HG02763 (cell line): Measurements from ENCODE around the gene COMMD10.
"Not testable (repeated sequence)": the region's sequence is repeated elsewhere in the genome, so short reads cannot be mapped to it uniquely, and the experiment has no call there.

Experiments
- ATAC-seq: cut with Tn5 transposase; IDR thresholded peaks from one replicate; pipeline ENCODE4 v1.9.1; 2021; ENCODE audit warnings: mild to moderate bottlenecking, moderate library complexity; ENCODE audit not compliant: unreplicated experiment

The COMMD10 gene

GRCh38 chr5:116084871-116085715, at the start of gene COMMD10:
COMMD10 (plus strand) TSS chr5:116085025.
- ATAC-seq: peak; percentile 88

GRCh38 chr5:116035123-116035522, 49.7 kb upstream of the COMMD10 start:
- no peak for ATAC-seq

GRCh38 chr5:116037236-116037822, 47.5 kb upstream of the COMMD10 start:
- no peak for ATAC-seq

GRCh38 chr5:116038817-116039216, 46.0 kb upstream of the COMMD10 start:
- peak; percentile 71 for ATAC-seq

GRCh38 chr5:116042375-116042774, 42.5 kb upstream of the COMMD10 start:
- ATAC-seq: no peak

GRCh38 chr5:116044073-116044472, 40.8 kb upstream of the COMMD10 start:
- no peak for ATAC-seq

GRCh38 chr5:116045821-116046220, 39.0 kb upstream of the COMMD10 start:
- ATAC-seq: no peak

- ATAC-seq: no peak
These were observed 38.6 kb upstream of the COMMD10 start for GRCh38 chr5:116046261-116046660.

- ATAC-seq: no peak
These were observed 38.0 kb upstream of the COMMD10 start for GRCh38 chr5:116046823-116047222.

GRCh38 chr5:116058346-116058936, 26.4 kb upstream of the COMMD10 start:
- no peak for ATAC-seq

- ATAC-seq: no peak
These were observed 22.5 kb upstream of the COMMD10 start for GRCh38 chr5:116062352-116062751.

- ATAC-seq: no peak
These were observed 20.9 kb upstream of the COMMD10 start for GRCh38 chr5:116063950-116064349.

GRCh38 chr5:116068028-116068632, 16.7 kb upstream of the COMMD10 start:
- ATAC-seq: no peak

- no peak for ATAC-seq
These were observed 13.6 kb upstream of the COMMD10 start for GRCh38 chr5:116071211-116071610.

- ATAC-seq: no peak
These were observed 9.5 kb upstream of the COMMD10 start for GRCh38 chr5:116075191-116075831.

GRCh38 chr5:116076496-116076895, 8.3 kb upstream of the COMMD10 start:
- ATAC-seq: peak; percentile 99

GRCh38 chr5:116078199-116078598, 6.6 kb upstream of the COMMD10 start:
- ATAC-seq: no peak

- ATAC-seq: peak; percentile 31
These were observed 536 bp upstream of the COMMD10 start for GRCh38 chr5:116084287-116084691.

- ATAC-seq: not testable (repeated sequence)
These were observed 1.5 kb downstream of the COMMD10 start for GRCh38 chr5:116086309-116086708.

- no peak for ATAC-seq
These were observed 3.2 kb downstream of the COMMD10 start for GRCh38 chr5:116088062-116088461.

GRCh38 chr5:116090302-116090701, 5.5 kb downstream of the COMMD10 start:
- ATAC-seq: no peak
